ENCODE results near the gene TRIL. TPM values are rescaled to one million over a fixed set of nuclear protein-coding genes. Genes with fewer than 3 reads are reported as not detected.

The TRIL gene
- polyA plus RNA-seq, 1 donor from 2014 or later: not detected

DNA sequence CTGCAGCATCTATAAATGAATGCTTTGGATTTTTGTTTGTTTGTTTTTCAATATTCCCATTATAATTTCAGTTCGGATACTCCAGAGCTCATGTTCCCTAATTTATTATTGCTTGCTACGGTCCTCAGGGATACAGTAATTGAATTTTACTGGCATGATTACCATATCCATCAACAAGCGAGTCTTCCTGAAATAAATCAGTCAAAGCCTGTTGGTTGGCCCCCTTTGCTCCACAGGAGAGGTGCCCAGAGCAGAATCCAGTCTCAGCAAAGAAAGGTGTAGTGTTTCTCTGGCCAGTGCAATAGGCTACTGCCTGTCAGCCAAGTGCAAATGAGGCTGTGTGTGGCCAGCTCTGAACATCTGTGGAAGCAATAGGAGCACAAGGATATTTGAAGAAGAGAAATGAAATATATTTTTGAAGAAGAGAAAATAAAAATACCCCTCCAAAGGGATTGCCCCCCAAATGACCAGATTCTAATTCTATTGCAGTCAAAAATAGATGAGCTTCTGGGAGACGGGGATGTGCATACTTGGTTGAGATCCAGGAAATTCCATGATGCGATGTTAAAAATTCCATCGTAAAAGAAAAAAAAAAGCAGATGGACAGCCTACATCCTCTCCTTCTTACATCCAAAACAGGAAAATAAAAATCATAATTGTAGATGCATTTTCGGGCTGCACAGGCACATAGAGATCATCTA lies 18.1 kb downstream of the TRIL start:
- H3K9me3 Mint-ChIP-seq: no peaks in the 10 kb centered on the region
- H3K36me3 Mint-ChIP-seq: no peaks in the 10 kb centered on the region
- H3K4me3 Mint-ChIP-seq: no peak overlapping the region
- H3K4me1 Mint-ChIP-seq: peaks cover 0 to 1% (median 0%) of the 10 kb centered on the region in 3 donors
- peaks cover 14% of the 10 kb centered on the region for H3K27me3 Mint-ChIP-seq
- no peak overlapping the region for H3K27ac Mint-ChIP-seq

DNA sequence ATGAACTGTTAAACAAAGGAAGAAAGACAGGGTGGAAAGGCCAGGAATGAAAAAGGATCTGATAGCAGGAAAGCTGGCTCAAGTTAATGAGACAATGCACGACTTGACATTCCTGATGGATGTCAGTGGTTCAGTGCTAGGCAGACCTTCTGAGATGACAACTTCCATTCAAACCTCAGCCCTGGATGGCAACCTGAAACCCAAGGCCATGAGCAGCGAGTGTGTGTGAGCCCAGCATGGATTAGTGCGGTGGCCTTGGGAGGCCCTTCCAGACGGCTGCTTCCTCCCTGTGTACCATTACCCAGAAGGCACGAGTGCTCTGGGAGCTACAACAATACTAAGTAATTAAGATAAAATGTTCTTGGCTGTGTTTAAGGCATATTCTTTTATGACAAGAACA lies 18.8 kb downstream of the TRIL start:
- Mint-ChIP-seq H3K27ac (no peak overlapping the region), H3K4me3 (no peak overlapping the region), H3K9me3 (peaks cover 0 to 2% (median 0%) of the 10 kb centered on the region in 3 donors), H3K4me1 (peaks cover 0 to 1% (median 0%) of the 10 kb centered on the region in 3 donors), H3K27me3 (peaks cover 14% of the 10 kb centered on the region), H3K36me3 (no peaks in the 10 kb centered on the region)

DNA sequence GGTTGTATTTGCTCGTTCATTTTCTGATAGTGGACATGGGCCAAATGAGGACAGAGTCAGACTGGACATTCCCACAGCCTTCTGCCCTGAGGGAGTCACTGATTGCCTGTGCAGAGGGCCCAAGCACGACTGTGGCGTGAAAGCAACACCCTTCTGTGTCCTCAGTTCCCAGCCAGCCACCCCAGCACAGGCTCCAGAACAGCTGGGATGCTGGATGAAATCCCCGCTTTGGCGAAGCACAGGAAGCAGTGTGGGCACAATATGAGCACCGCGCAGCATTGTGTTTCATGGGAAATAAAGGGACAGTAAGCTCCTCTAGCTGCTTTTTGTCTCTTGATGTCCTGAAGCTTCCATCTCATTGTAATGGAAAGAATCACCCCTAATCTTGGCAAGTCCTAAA lies 20.5 kb downstream of the TRIL start:
- Mint-ChIP-seq H3K36me3 (no peaks in the 10 kb centered on the region), H3K9me3 (peaks cover 0 to 2% (median 0%) of the 10 kb centered on the region in 3 donors), H3K27ac (no peak overlapping the region), H3K4me3 (no peak overlapping the region), H3K4me1 (peaks cover 0 to 1% (median 0%) of the 10 kb centered on the region in 3 donors), H3K27me3 (peaks cover 11% of the 10 kb centered on the region)

DNA sequence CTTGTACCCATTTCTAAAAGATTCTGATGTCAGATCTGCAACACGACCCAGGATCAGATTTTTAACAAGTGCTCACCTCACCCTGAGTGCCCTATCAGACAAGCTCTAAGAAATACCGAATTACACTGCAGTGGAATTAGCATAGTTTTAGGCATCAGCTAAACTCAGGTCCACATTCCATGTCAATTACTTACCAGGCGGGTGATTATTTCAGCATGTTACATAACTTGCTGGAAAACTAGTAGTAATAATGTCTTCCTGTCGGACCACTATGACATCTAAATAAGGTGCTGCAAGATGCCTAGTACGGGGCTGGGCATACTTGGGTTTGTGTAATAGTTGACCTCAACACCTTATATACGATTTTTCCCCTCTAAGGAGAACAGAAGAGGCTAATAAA lies 21.0 kb downstream of the TRIL start:
- Mint-ChIP-seq H3K4me1 (peaks cover 0 to 1% (median 0%) of the 10 kb centered on the region in 3 donors), H3K4me3 (no peak overlapping the region), H3K27me3 (peaks cover 11% of the 10 kb centered on the region), H3K36me3 (no peaks in the 10 kb centered on the region), H3K9me3 (peaks cover 0 to 2% (median 0%) of the 10 kb centered on the region in 3 donors), H3K27ac (no peak overlapping the region)

DNA sequence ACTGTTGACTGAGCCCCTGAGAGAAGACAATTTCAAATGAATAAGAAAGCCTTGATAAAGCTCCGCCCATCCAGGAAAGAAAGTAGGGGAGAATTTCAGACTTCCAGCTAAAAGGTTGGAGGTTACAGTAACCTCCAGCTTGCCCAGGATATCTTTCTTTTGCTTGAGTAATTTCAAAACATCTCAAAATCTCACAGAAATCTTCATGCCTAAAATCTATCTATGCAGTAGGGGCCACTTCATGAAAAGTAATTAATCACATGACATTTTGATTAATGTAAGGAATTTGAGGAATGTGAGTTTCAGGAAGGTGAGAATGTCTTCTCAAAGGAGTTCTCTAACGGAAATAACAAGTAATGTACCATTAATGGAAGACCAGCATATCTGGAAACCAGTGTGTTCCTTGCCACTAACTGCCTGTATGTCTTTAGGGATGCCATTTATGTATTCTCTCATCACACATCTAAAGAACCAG lies 24.2 kb downstream of the TRIL start:
- H3K4me1 Mint-ChIP-seq: peaks cover 0 to 1% (median 0%) of the 10 kb centered on the region in 3 donors
- H3K27ac Mint-ChIP-seq: peak overlapping the region in 1 of 3 donors; percentile 55
- H3K9me3 Mint-ChIP-seq: peaks cover 0 to 2% (median 2%) of the 10 kb centered on the region in 3 donors
- H3K4me3 Mint-ChIP-seq: no peak overlapping the region
- peaks cover 6% of the 10 kb centered on the region for H3K27me3 Mint-ChIP-seq
- no peaks in the 10 kb centered on the region for H3K36me3 Mint-ChIP-seq

DNA sequence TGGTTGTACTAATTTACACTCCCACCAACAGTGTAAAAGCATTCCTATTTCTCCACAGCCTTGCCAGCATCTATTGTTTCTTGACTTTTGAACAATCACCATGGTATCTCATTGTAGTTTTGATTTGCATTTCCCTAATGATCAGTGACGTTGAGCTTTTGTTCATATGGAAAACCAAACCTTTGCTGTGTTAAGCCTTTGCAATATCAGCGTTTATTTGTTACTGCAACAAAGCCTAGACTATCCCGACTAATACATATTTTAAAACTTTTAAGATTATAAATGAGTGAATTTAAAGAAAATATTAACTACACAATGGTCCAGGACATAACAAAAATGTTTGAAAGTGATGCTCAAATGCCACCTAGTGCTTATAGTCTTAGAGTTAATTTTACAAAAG lies 26.6 kb downstream of the TRIL start:
- H3K36me3 Mint-ChIP-seq: no peaks in the 10 kb centered on the region
- no peak overlapping the region for H3K27ac Mint-ChIP-seq
- H3K9me3 Mint-ChIP-seq: peaks cover 0 to 2% (median 2%) of the 10 kb centered on the region in 3 donors
- H3K27me3 Mint-ChIP-seq: peaks cover 6% of the 10 kb centered on the region
- H3K4me1 Mint-ChIP-seq: peaks cover 6 to 8% (median 7%) of the 10 kb centered on the region in 3 donors
- H3K4me3 Mint-ChIP-seq: no peak overlapping the region

DNA sequence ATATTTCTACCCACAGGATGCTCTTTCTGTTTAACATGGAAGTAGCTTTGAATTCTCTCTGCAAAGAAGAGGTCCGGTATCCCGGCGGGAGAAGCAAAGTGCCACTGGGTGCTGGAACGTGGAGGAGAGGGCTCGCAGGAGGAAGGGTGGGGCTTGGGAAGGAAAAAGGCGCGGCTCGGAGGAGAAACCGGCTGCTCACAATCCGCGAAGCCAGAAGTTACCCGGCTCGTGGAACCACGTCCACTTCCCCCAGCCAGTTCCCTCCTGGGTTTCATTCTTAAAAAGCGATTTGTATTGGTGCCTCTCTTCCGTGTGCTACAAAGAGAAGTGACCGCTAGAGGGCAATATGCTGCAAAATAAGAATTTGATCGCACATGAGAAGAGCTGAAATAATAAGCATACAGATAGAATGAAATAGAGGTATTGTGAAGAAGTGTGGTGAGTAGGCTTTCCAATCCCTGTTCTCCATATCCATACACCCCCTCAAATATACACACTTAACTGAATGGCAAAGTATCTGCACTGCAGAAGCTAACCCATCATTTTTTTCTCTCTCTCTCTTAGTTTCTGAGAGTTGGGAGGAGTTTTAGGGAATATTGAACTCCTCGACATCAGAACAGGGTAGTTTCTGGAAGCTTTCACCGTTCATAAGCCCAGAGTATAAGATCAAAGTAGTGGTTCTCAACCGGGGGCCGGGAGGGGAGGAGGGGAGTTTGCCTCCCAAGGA lies 31.1 kb downstream of the TRIL start:
- no peaks in the 10 kb centered on the region for H3K36me3 Mint-ChIP-seq
- H3K27me3 Mint-ChIP-seq: peaks cover 6% of the 10 kb centered on the region
- peaks cover 0 to 2% (median 0%) of the 10 kb centered on the region in 3 donors for H3K9me3 Mint-ChIP-seq
- peaks cover 11 to 17% (median 13%) of the 10 kb centered on the region in 3 donors for H3K4me1 Mint-ChIP-seq
- H3K4me3 Mint-ChIP-seq: peak overlapping the region; percentile 83 to 95 (median 88)
- H3K27ac Mint-ChIP-seq: peak overlapping the region in 2 of 3 donors; percentile 76 to 85

DNA sequence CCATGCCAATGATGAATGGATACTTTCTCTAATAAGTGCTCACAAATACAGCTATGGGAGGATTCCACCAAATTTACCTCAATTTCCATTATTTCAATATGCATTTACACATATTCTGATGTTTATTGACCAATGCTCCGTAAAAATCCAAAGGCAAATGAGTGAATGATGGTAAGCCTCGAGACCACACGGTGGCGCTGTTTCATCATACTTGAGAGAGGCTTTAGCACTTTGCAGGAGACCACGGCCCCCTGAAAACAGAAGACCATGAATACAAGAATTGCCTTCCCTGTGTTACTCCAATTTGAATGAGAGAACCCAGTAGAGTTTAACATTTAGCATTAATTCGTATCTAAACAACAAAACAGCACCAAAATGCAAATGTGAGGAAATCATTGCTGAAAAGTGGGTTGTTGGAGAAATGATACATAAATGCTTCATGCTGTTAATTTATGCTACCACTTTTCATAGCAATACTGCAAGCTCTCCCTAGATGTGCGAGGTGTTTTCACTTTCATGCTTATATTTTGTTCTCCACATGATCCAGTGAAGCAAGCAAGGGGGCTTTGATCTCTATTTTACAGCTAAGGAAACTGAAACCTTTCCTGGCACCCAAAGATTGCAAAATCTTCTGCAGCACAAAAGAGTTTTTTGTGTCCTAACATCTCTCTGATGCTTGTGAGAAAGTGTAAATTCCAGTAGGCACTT lies 35.4 kb downstream of the TRIL start:
- no peak overlapping the region for H3K27ac Mint-ChIP-seq
- no peaks in the 10 kb centered on the region for H3K27me3 Mint-ChIP-seq
- no peak overlapping the region for H3K4me3 Mint-ChIP-seq
- H3K4me1 Mint-ChIP-seq: peaks cover 11 to 17% (median 13%) of the 10 kb centered on the region in 3 donors
- no peaks in the 10 kb centered on the region for H3K36me3 Mint-ChIP-seq
- H3K9me3 Mint-ChIP-seq: no peaks in the 10 kb centered on the region

DNA sequence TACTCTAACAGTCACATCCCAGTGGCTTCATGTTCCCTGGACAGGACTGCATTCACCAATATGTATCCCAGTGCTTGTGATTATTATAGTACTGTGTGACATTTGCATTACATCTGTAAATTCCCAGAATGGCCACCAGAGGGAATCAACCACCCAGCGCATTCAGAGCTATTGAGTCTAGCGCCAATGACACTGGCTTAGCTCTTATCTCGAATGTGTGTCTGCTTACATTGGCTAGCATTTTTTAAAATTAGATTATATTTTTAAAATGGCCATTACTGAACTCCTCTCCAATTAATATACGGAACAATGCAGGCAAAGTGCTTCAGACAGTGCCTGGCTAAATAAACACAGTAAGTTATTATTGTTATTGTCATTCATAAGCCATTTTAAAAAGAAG lies 36.3 kb downstream of the TRIL start:
- no peaks in the 10 kb centered on the region for H3K9me3 Mint-ChIP-seq
- no peak overlapping the region for H3K27ac Mint-ChIP-seq
- no peaks in the 10 kb centered on the region for H3K27me3 Mint-ChIP-seq
- H3K4me1 Mint-ChIP-seq: peaks cover 6 to 12% (median 6%) of the 10 kb centered on the region in 3 donors
- no peak overlapping the region for H3K4me3 Mint-ChIP-seq
- H3K36me3 Mint-ChIP-seq: no peaks in the 10 kb centered on the region

DNA sequence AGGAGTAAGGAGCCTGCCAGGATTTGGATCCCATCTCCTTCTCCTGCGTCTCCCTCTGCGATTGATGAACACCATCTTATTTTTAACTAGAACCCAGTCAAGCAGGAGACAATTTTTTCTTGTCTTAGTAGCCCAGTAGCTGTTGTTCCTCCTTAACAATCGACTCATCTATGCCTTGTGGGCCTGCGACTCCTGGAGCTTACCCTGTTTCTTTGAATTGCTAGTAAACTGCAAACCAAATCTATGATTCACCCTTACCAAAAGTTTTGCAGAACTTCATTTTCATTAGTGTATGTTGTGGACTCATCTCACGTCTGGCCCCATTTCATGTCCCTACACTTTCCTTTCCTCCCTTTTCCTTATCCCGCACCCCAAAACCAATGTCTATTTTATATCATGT lies 37.7 kb downstream of the TRIL start:
- Mint-ChIP-seq H3K4me1 (peaks cover 0 to 11% (median 6%) of the 10 kb centered on the region in 3 donors), H3K27ac (no peak overlapping the region), H3K27me3 (no peaks in the 10 kb centered on the region), H3K9me3 (no peaks in the 10 kb centered on the region), H3K4me3 (no peak overlapping the region), H3K36me3 (no peaks in the 10 kb centered on the region)

DNA sequence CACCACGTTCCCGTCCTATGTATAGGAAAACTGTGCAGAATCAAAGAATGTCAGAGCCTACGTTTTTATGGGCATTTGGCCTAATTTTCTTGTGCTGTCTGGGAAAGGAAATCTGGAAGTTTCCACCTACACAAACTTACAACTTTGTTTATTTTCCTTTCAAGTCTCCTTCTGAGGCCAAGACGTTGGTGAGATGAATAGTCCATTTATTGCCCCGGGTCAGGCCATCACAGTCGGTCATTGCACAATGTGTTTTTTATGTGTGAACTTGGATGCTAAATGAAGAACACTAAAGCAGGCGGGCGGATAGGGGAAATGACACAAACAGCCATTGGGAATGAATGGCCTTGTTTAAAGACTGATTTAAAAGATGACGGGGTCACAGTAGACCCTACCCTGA lies 38.6 kb downstream of the TRIL start:
- Mint-ChIP-seq H3K27me3 (no peaks in the 10 kb centered on the region), H3K27ac (no peak overlapping the region), H3K36me3 (no peaks in the 10 kb centered on the region), H3K9me3 (no peaks in the 10 kb centered on the region), H3K4me1 (peaks cover 0 to 13% (median 6%) of the 10 kb centered on the region in 3 donors), H3K4me3 (no peak overlapping the region)

DNA sequence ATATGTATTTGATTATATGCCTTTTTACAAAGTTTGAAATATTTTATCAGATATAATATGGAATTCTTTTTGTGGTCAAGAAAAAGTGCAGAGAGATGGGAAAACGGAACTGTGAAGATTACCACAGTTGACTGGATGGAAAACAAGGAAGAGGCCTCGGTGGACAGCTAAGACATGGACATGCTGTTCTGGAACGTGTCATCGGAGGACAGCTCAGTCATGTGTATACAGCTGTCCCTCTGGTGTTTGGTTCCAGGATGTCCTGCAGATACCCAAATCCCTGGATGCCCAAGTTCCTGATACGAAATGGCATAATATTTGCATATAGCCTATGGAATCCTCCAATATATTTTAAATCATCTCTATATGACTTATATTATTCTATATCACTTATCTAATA lies 49.4 kb downstream of the TRIL start:
- H3K27me3 Mint-ChIP-seq: peaks cover 5% of the 10 kb centered on the region
- H3K9me3 Mint-ChIP-seq: peaks cover 0 to 8% (median 6%) of the 10 kb centered on the region in 3 donors
- no peaks in the 10 kb centered on the region for H3K4me1 Mint-ChIP-seq
- no peak overlapping the region for H3K27ac Mint-ChIP-seq
- H3K4me3 Mint-ChIP-seq: no peak overlapping the region
- no peaks in the 10 kb centered on the region for H3K36me3 Mint-ChIP-seq

DNA sequence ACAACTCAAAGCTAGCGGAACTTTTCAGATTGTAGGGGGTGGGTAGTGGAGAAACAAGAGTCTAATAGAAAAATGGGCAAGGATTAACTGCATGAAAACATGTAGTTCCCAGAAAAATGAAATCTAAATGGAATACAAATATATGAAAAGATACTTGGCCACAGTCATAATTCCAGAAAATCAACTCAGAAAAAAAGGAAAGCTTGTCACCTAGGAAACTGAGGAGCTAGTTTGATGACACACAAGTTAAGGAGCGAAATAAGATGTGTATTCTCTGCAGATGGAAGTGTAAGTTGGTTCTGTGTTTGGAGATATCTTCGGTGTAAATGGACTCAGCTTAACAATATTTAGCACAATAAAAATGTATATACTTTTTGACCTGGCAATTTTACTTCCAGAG lies 52.7 kb downstream of the TRIL start:
- H3K27ac Mint-ChIP-seq: no peak overlapping the region
- H3K4me1 Mint-ChIP-seq: no peaks in the 10 kb centered on the region
- H3K27me3 Mint-ChIP-seq: peaks cover 3% of the 10 kb centered on the region
- no peaks in the 10 kb centered on the region for H3K9me3 Mint-ChIP-seq
- no peak overlapping the region for H3K4me3 Mint-ChIP-seq
- H3K36me3 Mint-ChIP-seq: no peaks in the 10 kb centered on the region

DNA sequence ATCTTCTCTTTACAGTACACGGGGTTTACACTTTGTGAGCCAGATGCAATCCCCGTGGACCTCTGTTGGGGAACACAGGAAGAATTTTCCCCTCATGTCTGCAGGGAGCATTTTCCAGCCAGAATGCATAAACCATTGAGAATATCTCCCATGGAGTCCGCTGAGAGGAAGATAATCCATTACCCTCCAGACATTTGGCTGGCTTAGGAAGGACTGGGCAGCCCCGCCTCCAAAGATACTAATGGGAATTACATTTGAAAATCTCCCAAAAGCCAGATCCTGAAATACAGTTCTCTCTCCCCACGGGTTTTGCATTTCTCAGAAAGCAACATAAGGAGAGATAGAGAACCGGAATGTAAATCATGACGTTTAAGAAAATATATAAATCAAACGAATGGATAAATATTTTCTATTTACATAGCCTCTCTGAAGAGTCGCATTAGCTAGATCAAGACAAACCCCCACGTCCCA lies 53.5 kb downstream of the TRIL start:
- H3K9me3 Mint-ChIP-seq: no peaks in the 10 kb centered on the region
- H3K27me3 Mint-ChIP-seq: peaks cover 3% of the 10 kb centered on the region
- H3K27ac Mint-ChIP-seq: no peak overlapping the region
- H3K36me3 Mint-ChIP-seq: no peaks in the 10 kb centered on the region
- H3K4me1 Mint-ChIP-seq: no peaks in the 10 kb centered on the region
- no peak overlapping the region for H3K4me3 Mint-ChIP-seq

Measured in IgD-negative memory B cell (primary cell).